ENCODE data around the gene EPHX1. TPM values are rescaled to one million over a fixed set of nuclear protein-coding genes. Genes with fewer than 3 reads are reported as not detected.

The EPHX1 gene
- total RNA-seq, 4 donors from 2014 or later, result 59.0 to 136 (median 85.6) TPM

DNA sequence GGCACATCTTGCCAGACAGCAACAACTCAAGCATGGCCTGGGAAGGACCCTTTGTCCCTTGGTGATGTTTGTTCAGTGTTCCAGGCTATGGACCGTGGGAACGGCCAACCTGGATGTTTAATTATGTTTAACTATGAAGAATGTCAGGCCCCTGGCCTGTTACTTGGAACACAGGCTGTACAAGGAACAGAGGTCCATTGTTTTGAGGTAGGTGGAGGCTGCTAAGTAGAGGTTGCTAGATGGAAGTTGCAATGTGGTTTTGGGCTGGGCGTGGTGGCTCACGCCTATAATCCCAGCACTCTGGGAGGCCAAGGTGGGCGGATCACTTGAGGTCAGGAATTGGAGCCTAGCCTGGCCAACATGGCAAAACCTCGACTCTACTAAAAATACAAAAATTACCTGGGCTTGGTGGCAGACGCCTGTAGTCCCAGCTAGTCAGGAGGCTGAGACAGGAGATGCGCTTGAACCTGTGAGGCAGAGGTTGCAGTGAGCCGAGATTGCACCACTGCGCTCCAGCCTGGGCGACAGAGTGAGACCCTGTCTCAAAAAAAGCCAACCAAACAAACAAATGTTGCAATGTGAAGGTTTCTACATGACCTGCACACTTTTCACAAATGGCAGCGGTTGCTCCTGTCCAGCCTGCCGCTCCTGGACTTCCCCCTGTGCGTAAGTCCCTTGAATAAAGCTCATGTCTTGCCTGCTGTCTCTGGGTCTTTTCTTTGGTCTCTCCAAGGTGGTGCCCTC is 81.5 kb downstream of the EPHX1 start:
- 93% methylated on average over 14 of the region's 14 CpGs for WGBS
- DNase-seq (ENCODE audit: extremely low spot score), result no peak
- intact Hi-C loops (cut with DNase I), result no loop called here

DNA sequence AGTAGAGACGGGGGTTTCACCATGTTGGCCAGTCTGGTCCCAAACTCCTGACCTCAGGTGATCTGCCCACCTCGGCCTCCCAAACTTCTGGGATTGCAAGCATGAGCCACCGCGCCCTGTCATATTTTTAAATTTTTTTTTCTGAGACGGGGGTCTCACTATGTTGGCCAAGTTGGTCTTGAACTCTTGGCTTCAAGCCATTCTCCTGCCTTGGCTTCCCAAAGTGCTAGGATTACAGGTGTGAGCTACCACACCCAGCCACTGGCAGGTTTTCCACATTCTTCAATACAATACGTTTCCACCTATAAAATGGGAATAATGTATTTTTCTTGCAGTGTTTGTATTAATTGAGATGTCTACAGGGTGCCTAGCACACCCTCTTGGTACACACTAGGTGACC is 82.4 kb downstream of the EPHX1 start:
- Histone ChIP-seq H3K9me3 (no peaks in the 10 kb centered on the region), H3K4me3 (no peak overlapping the region), H3K27me3 (peaks cover 0 to 17% (median 0%) of the 10 kb centered on the region in 4 donors), H3K27ac (replicated peaks in 1 of 4) (no peak overlapping the region), H3K4me1 (peaks cover 0 to 13% (median 7%) of the 10 kb centered on the region in 4 donors), H3K36me3 (no peaks in the 10 kb centered on the region)
- no peak for DNase-seq (ENCODE audit: extremely low spot score)
- intact Hi-C loops (cut with DNase I), result no loop called here
- TF ChIP-seq POLR2A (IDR thresholded peaks at IDR 0.05; ENCODE audit: low read depth) (no peak), POLR2AphosphoS5 (IDR thresholded peaks at IDR 0.05) (no peak)
- TF ChIP-seq, protein P1, sequence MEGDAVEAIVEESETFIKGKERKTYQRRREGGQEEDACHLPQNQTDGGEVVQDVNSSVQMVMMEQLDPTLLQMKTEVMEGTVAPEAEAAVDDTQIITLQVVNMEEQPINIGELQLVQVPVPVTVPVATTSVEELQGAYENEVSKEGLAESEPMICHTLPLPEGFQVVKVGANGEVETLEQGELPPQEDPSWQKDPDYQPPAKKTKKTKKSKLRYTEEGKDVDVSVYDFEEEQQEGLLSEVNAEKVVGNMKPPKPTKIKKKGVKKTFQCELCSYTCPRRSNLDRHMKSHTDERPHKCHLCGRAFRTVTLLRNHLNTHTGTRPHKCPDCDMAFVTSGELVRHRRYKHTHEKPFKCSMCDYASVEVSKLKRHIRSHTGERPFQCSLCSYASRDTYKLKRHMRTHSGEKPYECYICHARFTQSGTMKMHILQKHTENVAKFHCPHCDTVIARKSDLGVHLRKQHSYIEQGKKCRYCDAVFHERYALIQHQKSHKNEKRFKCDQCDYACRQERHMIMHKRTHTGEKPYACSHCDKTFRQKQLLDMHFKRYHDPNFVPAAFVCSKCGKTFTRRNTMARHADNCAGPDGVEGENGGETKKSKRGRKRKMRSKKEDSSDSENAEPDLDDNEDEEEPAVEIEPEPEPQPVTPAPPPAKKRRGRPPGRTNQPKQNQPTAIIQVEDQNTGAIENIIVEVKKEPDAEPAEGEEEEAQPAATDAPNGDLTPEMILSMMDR (IDR thresholded peaks at IDR 0.05), result no peak
- 87% methylated on average over 6 of the region's 6 CpGs for WGBS

More for the DNA sequence above, 81.5 kb downstream of the EPHX1 start:
- Histone ChIP-seq H3K27me3 (peaks cover 0 to 17% (median 0%) of the 10 kb centered on the region in 4 donors), H3K36me3 (no peaks in the 10 kb centered on the region), H3K9me3 (no peaks in the 10 kb centered on the region), H3K4me1 (peaks cover 0 to 6% (median 2%) of the 10 kb centered on the region in 4 donors), H3K27ac (replicated peaks in 1 of 4) (no peak overlapping the region), H3K4me3 (no peak overlapping the region)
- TF ChIP-seq, protein P1 (IDR thresholded peaks at IDR 0.05), result no peak
- TF ChIP-seq POLR2AphosphoS5 (IDR thresholded peaks at IDR 0.05) (no peak), POLR2A (IDR thresholded peaks at IDR 0.05; ENCODE audit: low read depth) (no peak), EP300 (IDR thresholded peaks at IDR 0.05) (no peak)

Other genes with a start within 250 kb of the EPHX1 start
- 100 to 1,000 TPM; 198 to 229 (median 201) TPM for gene ENAH, start 157.0 kb upstream of the EPHX1 start, total RNA-seq
- gene SRP9, start 32.3 kb upstream of the EPHX1 start, total RNA-seq, result 100 to 1,000 TPM in 3 of 4 donors, 10 to 100 TPM in 1; 95.1 to 192 (median 164) TPM
- 10 to 100 TPM; 14.6 to 30.7 (median 24.5) TPM for gene TMEM63A, start 72.3 kb downstream of the EPHX1 start, total RNA-seq
- gene LEFTY1, start 79.0 kb downstream of the EPHX1 start, total RNA-seq, result under 1 TPM in 1 of 4 donors, not detected in 3; 0.33 TPM
- 10 to 100 TPM; 37.4 to 73.6 (median 58.2) TPM for gene PYCR2, start 114.1 kb downstream of the EPHX1 start, total RNA-seq
- gene LEFTY2, start 131.1 kb downstream of the EPHX1 start, total RNA-seq, result under 1 TPM in 2 of 4 donors, not detected in 2; 0.17 to 0.98 TPM
- 10 to 100 TPM; 15.0 to 22.5 (median 19.1) TPM for gene SDE2, start 189.2 kb downstream of the EPHX1 start, total RNA-seq